Epithelial cell of proximal tubule (primary cell): ENCODE measurements around the gene FNDC1. TPM values are rescaled to one million over a fixed set of nuclear protein-coding genes. Genes with fewer than 3 reads are reported as not detected.
A peak's percentile ranks its signal among the peaks of the same experiment; 100 is the strongest.

Experiments
- DNase-seq: peaks from one replicate; pipeline ENCODE4 v3.0.0-alpha.2; 2011; ENCODE audit warnings: low read depth
- H3K4me3 ChIP-seq: 2 replicates; pipeline ENCODE4 v1.5.1; 2011; ENCODE audit warnings: low read depth, mild to moderate bottlenecking, low read length
- CTCF ChIP-seq: conservative IDR thresholded peaks from 2 replicates; pipeline ENCODE4 v1.5.1; 2012; ENCODE audit warnings: low read depth, mild to moderate bottlenecking, low read length
- total RNA-seq: library from RNA; depleted of rRNA; stranded (reverse); fragments of >200 nt; gene quantifications from 2 replicates; pipeline ENCODE4 v1.2.3, GENCODE V29; 2015

The FNDC1 gene
- total RNA-seq, 1 donor from 2014 or later, result not detected

DNA sequence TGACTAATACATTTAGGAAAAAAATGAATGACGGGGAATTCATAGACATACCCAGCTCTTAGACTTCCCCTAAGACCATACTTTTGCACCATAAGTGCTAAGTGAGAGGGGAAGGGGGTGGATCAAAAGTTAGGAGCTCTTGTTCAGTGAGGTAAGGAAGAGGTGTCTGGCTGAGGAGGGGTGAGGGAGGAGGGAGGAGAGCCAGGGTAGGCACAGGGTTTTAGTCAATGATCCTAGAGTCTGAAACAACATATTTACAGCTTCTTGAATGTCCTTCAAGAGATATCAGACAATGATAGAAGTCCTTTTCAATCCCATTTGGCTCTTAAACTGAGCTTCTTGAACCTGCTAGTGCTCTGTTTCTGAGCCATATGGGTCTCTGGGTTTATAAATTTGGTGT, 135.4 kb downstream of the FNDC1 start:
- DNase-seq, result no peak
- H3K4me3 ChIP-seq, result no peak overlapping the region
- TF ChIP-seq CTCF, result no peak

GRCh38 chr6:159305159-159305558, 136.0 kb downstream of the FNDC1 start:
- H3K4me3 ChIP-seq, result no peak overlapping the region
- no peak for DNase-seq
- no peak for TF ChIP-seq CTCF

- no peak for TF ChIP-seq CTCF
- H3K4me3 ChIP-seq, result no peak overlapping the region
- DNase-seq, result no peak
These were observed 136.8 kb downstream of the FNDC1 start for GRCh38 chr6:159305804-159306537.

GRCh38 chr6:159307246-159307790, 138.1 kb downstream of the FNDC1 start:
- DNase-seq, result no peak
- no peak for TF ChIP-seq CTCF
- no peak overlapping the region for H3K4me3 ChIP-seq

GRCh38 chr6:159308198-159308597, 139.0 kb downstream of the FNDC1 start:
- DNase-seq, result no peak
- TF ChIP-seq CTCF, result no peak
- H3K4me3 ChIP-seq, result no peak overlapping the region

GRCh38 chr6:159309723-159310122, 140.5 kb downstream of the FNDC1 start:
- H3K4me3 ChIP-seq, result no peak overlapping the region
- no peak for TF ChIP-seq CTCF
- no peak for DNase-seq

DNA sequence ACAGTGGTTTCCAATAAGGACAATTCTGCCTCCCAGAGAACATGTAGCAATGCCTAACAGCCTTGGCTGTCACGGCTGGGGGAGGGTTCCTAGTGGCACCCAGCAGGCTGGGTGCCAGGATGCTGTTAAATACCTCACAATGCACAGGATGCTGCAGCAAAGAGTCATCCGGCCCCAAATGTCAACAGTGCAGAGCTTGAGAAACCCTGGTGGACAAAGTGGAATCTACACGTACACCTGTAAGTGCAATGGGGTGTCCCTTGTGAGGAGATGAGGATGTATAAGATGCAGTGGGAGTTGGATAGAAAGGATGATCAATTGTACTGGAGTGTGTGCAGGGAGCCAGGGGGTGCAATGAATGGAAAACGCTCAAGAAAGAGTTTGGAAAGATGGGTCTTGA, 142.4 kb downstream of the FNDC1 start:
- no peak overlapping the region for H3K4me3 ChIP-seq
- DNase-seq, result no peak
- peak; percentile 14 for TF ChIP-seq CTCF
